AG10803 (cell line): ENCODE measurements around the gene LHFPL2.
"Not testable (repeated sequence)": the region's sequence is repeated elsewhere in the genome, so short reads cannot be mapped to it uniquely, and the experiment has no call there.

Source experiments
- DNase-seq: peaks from one replicate; pipeline ENCODE4 v3.0.0; 2010; ENCODE audit warnings: low read depth
- H3K4me3 ChIP-seq: 2 replicates; pipeline ENCODE4 v1.5.1; 2011; ENCODE audit warnings: mild to moderate bottlenecking, low read length, control low read depth
- CTCF ChIP-seq: conservative IDR thresholded peaks from 2 replicates; pipeline ENCODE4 v1.5.1; 2011; ENCODE audit warnings: mild to moderate bottlenecking, low read length, control low read depth, inconsistent platforms

LHFPL2 gene

DNA sequence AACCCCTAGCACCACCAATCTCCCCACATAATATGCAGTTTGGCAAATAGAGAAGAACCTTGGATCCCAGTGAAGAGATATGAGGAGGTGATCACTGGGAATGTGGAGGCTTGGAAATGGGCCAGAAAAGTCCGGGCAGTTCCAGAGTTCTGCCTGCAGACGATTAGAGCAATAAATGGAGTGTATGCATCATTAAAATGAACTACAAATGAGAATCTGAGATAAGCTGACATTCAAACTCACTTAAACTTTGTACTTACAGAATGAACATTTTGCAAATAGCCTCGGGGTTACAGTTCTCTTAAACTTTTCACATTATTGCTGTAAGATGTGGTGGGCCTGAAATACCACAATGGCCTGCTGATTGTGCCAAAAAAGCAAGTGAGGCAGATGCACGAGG, 23.0 kb upstream of the LHFPL2 start:
- H3K4me3 ChIP-seq: no peak overlapping the region
- DNase-seq: no peak

DNA sequence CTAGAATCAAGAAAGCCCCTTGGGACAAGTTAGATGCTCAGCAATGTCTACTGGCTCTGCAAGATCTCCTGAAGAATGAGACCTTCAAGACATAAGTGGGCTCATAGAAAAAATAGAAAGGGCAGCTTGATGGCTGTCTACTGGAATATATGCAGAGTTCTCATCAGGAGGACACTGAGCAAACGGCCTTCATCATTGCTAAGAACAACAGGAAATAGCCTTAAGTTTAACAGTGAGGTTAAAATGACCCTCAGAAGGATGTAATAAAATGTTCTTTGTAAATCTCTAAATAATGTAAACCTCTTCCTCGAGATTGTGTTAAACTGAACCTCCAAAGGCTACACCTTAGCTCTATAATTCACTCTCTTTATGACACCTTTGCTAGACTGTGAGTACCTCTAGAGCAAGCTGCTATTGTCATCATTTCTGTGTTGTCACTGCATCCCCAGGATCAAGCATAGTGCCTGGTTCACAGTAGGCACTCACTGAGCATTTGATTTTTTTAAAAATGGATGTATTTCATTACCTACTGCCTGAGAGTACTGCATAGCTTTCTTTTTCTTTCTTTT, 22.2 kb upstream of the LHFPL2 start:
- no peak for DNase-seq
- H3K4me3 ChIP-seq: no peak overlapping the region
- TF ChIP-seq CTCF: no peak

More for the DNA sequence above, 23.0 kb upstream of the LHFPL2 start:
- no peak for TF ChIP-seq CTCF

GRCh38 chr5:78669331-78669730, 20.8 kb upstream of the LHFPL2 start:
- no peak for TF ChIP-seq CTCF
- no peak for DNase-seq
- no peak overlapping the region for H3K4me3 ChIP-seq

- no peak overlapping the region for H3K4me3 ChIP-seq
- no peak for DNase-seq
- no peak for TF ChIP-seq CTCF
Observed at GRCh38 chr5:78667461-78668103, 19.0 kb upstream of the LHFPL2 start.

- not testable (repeated sequence) for H3K4me3 ChIP-seq, DNase-seq
Observed at GRCh38 chr5:78666975-78667374, 18.4 kb upstream of the LHFPL2 start.

GRCh38 chr5:78666041-78666444, 17.5 kb upstream of the LHFPL2 start:
- no peak for TF ChIP-seq CTCF
- DNase-seq: peak; percentile 24
- H3K4me3 ChIP-seq: no peak overlapping the region

- DNase-seq: no peak
- no peak for TF ChIP-seq CTCF
- no peak overlapping the region for H3K4me3 ChIP-seq
Observed at GRCh38 chr5:78665534-78665933, 17.0 kb upstream of the LHFPL2 start.
